NCI-H2196 (cell line): ENCODE results near the gene KRTAP12-1.
"Not testable (repeated sequence)": the region's sequence is repeated elsewhere in the genome, so short reads cannot be mapped to it uniquely, and the experiment has no call there.

ENCODE experiments used
- DNase-seq: peaks from one replicate; lab custom pipeline; 2025; ENCODE audit not compliant: unreplicated experiment; lab: John Stamatoyannopoulos, UW

Gene KRTAP12-1

GRCh38 chr21:44670642-44671432 is 11.1 kb downstream of the KRTAP12-1 start:
- DNase-seq, result no peak

- no peak for DNase-seq
Observed at GRCh38 chr21:44667612-44668011, 14.4 kb downstream of the KRTAP12-1 start.

GRCh38 chr21:44666401-44667320 is 15.3 kb downstream of the KRTAP12-1 start, which contains the start of gene KRTAP12-2:
Gene KRTAP12-2 (minus strand): TSS chr21:44666927. CDS start chr21:44666886, 41 bp downstream.
- DNase-seq, result peak; percentile 68

GRCh38 chr21:44664691-44665090 is 17.3 kb downstream of the KRTAP12-1 start:
- DNase-seq, result no peak

GRCh38 chr21:44661567-44661966 is 20.4 kb downstream of the KRTAP12-1 start:
- DNase-seq, result not testable (repeated sequence)

GRCh38 chr21:44658913-44659595 is 22.9 kb downstream of the KRTAP12-1 start:
- no peak for DNase-seq

- DNase-seq, result no peak
Observed at GRCh38 chr21:44658541-44658910, 23.4 kb downstream of the KRTAP12-1 start.

GRCh38 chr21:44657635-44658540 is 24.1 kb downstream of the KRTAP12-1 start, which contains the start of gene KRTAP12-3:
Gene KRTAP12-3 (plus strand): TSS chr21:44657932. CDS start chr21:44657980, 48 bp downstream.
- no peak for DNase-seq

- DNase-seq, result no peak
Observed at GRCh38 chr21:44656868-44657267, 25.1 kb downstream of the KRTAP12-1 start.

- no peak for DNase-seq
Observed at GRCh38 chr21:44654576-44655175, 27.3 kb downstream of the KRTAP12-1 start, which contains the start of gene KRTAP12-4. Gene KRTAP12-4 (minus strand): TSS chr21:44654659. CDS start chr21:44654614, 45 bp downstream.

GRCh38 chr21:44653656-44654575 is 28.0 kb downstream of the KRTAP12-1 start:
- DNase-seq, result peak; percentile 71

GRCh38 chr21:44653123-44653522 is 28.8 kb downstream of the KRTAP12-1 start:
- DNase-seq, result peak; percentile 28

GRCh38 chr21:44650973-44651675 is 30.8 kb downstream of the KRTAP12-1 start:
- DNase-seq, result no peak

- no peak for DNase-seq
Observed at GRCh38 chr21:44650265-44650972, 31.5 kb downstream of the KRTAP12-1 start.

- no peak for DNase-seq
Observed at GRCh38 chr21:44649521-44650100, 32.4 kb downstream of the KRTAP12-1 start.

- DNase-seq, result no peak
Observed at GRCh38 chr21:44648557-44649311, 33.2 kb downstream of the KRTAP12-1 start.
